ENCODE measurements around the gene PRKCH.

DNA sequence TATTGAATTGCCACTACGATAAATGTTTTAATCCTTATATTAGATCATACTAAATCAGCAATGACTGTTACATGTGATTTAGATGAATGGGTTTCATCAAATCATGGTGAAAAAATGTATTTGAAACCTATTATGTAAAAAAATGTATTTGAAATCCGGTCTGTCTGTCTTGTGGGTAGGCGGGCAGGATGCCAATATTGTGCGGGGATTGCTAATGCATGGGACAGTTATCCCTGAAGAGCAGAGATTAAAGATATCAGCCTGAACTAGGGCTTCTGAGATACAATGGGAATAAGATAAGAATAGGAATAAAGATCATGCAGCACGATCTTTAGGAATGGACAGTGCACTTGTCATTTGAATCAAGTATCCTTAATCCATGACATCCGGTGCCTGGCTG is 134.0 kb downstream of the PRKCH start:
- TF ChIP-seq, protein P1, sequence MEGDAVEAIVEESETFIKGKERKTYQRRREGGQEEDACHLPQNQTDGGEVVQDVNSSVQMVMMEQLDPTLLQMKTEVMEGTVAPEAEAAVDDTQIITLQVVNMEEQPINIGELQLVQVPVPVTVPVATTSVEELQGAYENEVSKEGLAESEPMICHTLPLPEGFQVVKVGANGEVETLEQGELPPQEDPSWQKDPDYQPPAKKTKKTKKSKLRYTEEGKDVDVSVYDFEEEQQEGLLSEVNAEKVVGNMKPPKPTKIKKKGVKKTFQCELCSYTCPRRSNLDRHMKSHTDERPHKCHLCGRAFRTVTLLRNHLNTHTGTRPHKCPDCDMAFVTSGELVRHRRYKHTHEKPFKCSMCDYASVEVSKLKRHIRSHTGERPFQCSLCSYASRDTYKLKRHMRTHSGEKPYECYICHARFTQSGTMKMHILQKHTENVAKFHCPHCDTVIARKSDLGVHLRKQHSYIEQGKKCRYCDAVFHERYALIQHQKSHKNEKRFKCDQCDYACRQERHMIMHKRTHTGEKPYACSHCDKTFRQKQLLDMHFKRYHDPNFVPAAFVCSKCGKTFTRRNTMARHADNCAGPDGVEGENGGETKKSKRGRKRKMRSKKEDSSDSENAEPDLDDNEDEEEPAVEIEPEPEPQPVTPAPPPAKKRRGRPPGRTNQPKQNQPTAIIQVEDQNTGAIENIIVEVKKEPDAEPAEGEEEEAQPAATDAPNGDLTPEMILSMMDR (IDR thresholded peaks at IDR 0.05; ENCODE audit: insufficient read depth, low read length, poor library complexity, severe bottlenecking): no peak
- TF ChIP-seq EZH2phosphoT487 (conservative IDR thresholded peaks at IDR 0.05; ENCODE audit: low read length): no peak

Measured in SU-DHL-6 (cell line).